ENCODE data around the gene KCNK1.
"Not testable (repeated sequence)": the region's sequence is repeated elsewhere in the genome, so short reads cannot be mapped to it uniquely, and the experiment has no call there.

Gene KCNK1

GRCh38 chr1:233667741-233668140 lies 53.8 kb downstream of the KCNK1 start:
- no peak for DNase-seq (ENCODE audit: low spot score)

GRCh38 chr1:233668146-233668724 lies 54.3 kb downstream of the KCNK1 start:
- DNase-seq (ENCODE audit: low spot score) = no peak

GRCh38 chr1:233668725-233669294 lies 54.9 kb downstream of the KCNK1 start:
- DNase-seq (ENCODE audit: low spot score) = peak; percentile 66

GRCh38 chr1:233670363-233670762 lies 56.5 kb downstream of the KCNK1 start:
- DNase-seq (ENCODE audit: low spot score) = not testable (repeated sequence)

GRCh38 chr1:233671286-233671685 lies 57.4 kb downstream of the KCNK1 start:
- DNase-seq (ENCODE audit: low spot score) = no peak

GRCh38 chr1:233672732-233673131 lies 58.8 kb downstream of the KCNK1 start:
- no peak for DNase-seq (ENCODE audit: low spot score)

- no peak for DNase-seq (ENCODE audit: low spot score)
Observed at GRCh38 chr1:233673261-233673946, 59.5 kb downstream of the KCNK1 start.

GRCh38 chr1:233673947-233674431 lies 60.1 kb downstream of the KCNK1 start:
- DNase-seq (ENCODE audit: low spot score) = no peak

GRCh38 chr1:233675446-233675845 lies 61.5 kb downstream of the KCNK1 start:
- DNase-seq (ENCODE audit: low spot score) = no peak

GRCh38 chr1:233675893-233676292 lies 62.0 kb downstream of the KCNK1 start:
- DNase-seq (ENCODE audit: low spot score) = no peak

- no peak for DNase-seq (ENCODE audit: low spot score)
Observed at GRCh38 chr1:233677690-233678354, 63.9 kb downstream of the KCNK1 start.

GRCh38 chr1:233679030-233679429 lies 65.1 kb downstream of the KCNK1 start:
- no peak for DNase-seq (ENCODE audit: low spot score)

GRCh38 chr1:233679591-233680373 lies 65.9 kb downstream of the KCNK1 start:
- DNase-seq (ENCODE audit: low spot score) = no peak

GRCh38 chr1:233681285-233681684 lies 67.4 kb downstream of the KCNK1 start:
- no peak for DNase-seq (ENCODE audit: low spot score)

GRCh38 chr1:233686653-233687052 lies 72.7 kb downstream of the KCNK1 start:
- not testable (repeated sequence) for DNase-seq (ENCODE audit: low spot score)

GRCh38 chr1:233689017-233689747 lies 75.3 kb downstream of the KCNK1 start:
- DNase-seq (ENCODE audit: low spot score) = no peak

- DNase-seq (ENCODE audit: low spot score) = no peak
Observed at GRCh38 chr1:233689748-233690254, 75.9 kb downstream of the KCNK1 start.

GRCh38 chr1:233695901-233696300 lies 82.0 kb downstream of the KCNK1 start:
- no peak for DNase-seq (ENCODE audit: low spot score)

GRCh38 chr1:233700338-233700737 lies 86.4 kb downstream of the KCNK1 start:
- no peak for DNase-seq (ENCODE audit: low spot score)

GRCh38 chr1:233704170-233704897 lies 90.4 kb downstream of the KCNK1 start:
- no peak for DNase-seq (ENCODE audit: low spot score)

Data from AG08395 (cell line).